Fibroblast of skin of right biceps (primary cell): ENCODE data around the gene MAPT.
"Not testable (repeated sequence)": the region's sequence is repeated elsewhere in the genome, so short reads cannot be mapped to it uniquely, and the experiment has no call there.

Experiments
- DNase-seq: peaks from one replicate; pipeline ENCODE4 v3.0.0-alpha.2; 2013

Gene MAPT

GRCh38 chr17:46013502-46014165 lies 119.3 kb downstream of the MAPT start:
- DNase-seq = peak; percentile 60

GRCh38 chr17:46019408-46019925 lies 125.1 kb downstream of the MAPT start:
- DNase-seq = not testable (repeated sequence)

GRCh38 chr17:46020023-46020761 lies 125.8 kb downstream of the MAPT start:
- no peak for DNase-seq

GRCh38 chr17:46020998-46021397 lies 126.6 kb downstream of the MAPT start:
- DNase-seq = no peak

GRCh38 chr17:46023366-46023765 lies 129.0 kb downstream of the MAPT start:
- not testable (repeated sequence) for DNase-seq

GRCh38 chr17:46023783-46024388 lies 129.5 kb downstream of the MAPT start:
- no peak for DNase-seq

GRCh38 chr17:46024590-46024989 lies 130.2 kb downstream of the MAPT start:
- no peak for DNase-seq

GRCh38 chr17:46025060-46025459 lies 130.7 kb downstream of the MAPT start:
- no peak for DNase-seq

GRCh38 chr17:46025510-46026165 lies 131.3 kb downstream of the MAPT start:
- DNase-seq = no peak

GRCh38 chr17:46026166-46027047 lies 132.1 kb downstream of the MAPT start:
- DNase-seq = no peak

- DNase-seq = no peak
Observed at GRCh38 chr17:46027048-46027975, 133.0 kb downstream of the MAPT start.

- no peak for DNase-seq
Observed at GRCh38 chr17:46027976-46028325, 133.6 kb downstream of the MAPT start.

- DNase-seq = no peak
Observed at GRCh38 chr17:46028374-46028773, 134.0 kb downstream of the MAPT start.

GRCh38 chr17:46028981-46029565 lies 134.7 kb downstream of the MAPT start:
- DNase-seq = no peak

- DNase-seq = no peak
Observed at GRCh38 chr17:46029627-46030026, 135.3 kb downstream of the MAPT start.

- DNase-seq = no peak
Observed at GRCh38 chr17:46030752-46031151, 136.4 kb downstream of the MAPT start.

- DNase-seq = no peak
Observed at GRCh38 chr17:46031440-46031839, 137.1 kb downstream of the MAPT start.

- no peak for DNase-seq
Observed at GRCh38 chr17:46031920-46032319, 137.6 kb downstream of the MAPT start.

- no peak for DNase-seq
Observed at GRCh38 chr17:46032909-46033308, 138.6 kb downstream of the MAPT start.

GRCh38 chr17:46033392-46033791 lies 139.0 kb downstream of the MAPT start:
- DNase-seq = no peak
